ENCODE results near the gene PPP1R16B.

The PPP1R16B gene

DNA sequence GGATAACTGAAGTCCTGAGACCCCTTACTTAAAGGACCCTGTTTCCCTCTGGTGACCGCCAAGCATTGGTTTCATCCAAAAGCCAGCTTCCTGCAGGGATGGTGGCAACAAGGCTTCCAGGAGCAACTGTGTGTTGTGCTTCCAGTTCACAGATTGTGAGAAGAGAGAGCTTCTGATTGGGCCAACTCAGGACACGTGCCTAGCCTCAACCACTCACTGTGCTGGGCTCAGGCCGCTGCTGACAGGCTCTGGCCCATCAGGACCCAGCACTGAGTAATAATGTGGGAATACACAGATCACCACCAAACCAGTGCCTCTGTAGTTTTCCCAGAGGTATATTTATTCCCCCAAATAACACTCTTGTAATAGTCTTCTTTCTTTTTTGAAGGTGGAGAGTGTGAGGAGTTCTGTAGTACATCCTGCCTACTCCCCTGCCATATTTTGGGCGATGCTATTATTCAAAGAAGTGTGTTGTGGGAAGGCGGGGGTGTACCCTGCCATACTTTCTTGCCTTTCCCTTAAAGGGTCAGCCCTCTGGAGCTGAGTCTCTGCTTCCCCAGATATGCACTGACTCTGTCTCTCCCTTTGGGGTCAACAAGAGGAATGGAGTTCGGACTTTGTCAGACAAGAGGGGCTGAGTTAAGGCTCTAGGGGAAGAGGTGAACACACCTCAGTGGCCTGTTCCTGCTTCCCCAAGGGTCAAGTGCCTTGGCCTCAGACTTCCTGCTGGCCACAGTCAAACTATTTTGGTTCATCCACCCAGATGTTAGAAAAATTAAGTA is 23.2 kb downstream of the PPP1R16B start:
- no peak for DNase-seq

DNA sequence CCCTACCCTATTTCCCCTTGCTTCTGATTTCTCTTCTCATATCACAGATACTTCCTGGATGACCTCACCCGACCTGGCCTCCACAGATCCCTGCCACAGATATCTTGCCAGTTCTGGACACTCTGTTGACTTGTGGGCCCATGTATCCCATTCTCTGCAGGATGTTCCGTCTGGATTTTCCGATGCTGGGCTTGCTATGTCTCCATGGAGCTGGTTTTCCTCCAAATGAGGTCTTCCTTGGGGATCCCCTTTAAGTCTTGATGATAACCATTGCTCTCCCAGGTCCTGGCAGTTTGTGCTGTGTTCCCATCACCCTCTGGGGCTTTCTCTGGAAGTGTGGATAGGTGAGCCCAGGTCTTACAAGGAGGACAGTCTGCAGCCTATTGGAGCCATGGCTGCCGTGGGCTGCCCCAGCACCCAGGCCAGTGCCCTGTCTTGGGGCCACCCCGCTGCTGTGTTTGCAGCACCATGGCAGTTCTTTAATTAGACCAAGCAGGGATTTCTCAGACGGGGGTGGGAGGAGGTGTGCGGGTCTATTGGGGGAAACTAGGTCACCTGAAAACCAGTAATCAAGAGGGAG is 23.9 kb downstream of the PPP1R16B start:
- DNase-seq, result no peak

GRCh38 chr20:38830356-38830755 is 24.9 kb downstream of the PPP1R16B start:
- DNase-seq, result no peak

DNA sequence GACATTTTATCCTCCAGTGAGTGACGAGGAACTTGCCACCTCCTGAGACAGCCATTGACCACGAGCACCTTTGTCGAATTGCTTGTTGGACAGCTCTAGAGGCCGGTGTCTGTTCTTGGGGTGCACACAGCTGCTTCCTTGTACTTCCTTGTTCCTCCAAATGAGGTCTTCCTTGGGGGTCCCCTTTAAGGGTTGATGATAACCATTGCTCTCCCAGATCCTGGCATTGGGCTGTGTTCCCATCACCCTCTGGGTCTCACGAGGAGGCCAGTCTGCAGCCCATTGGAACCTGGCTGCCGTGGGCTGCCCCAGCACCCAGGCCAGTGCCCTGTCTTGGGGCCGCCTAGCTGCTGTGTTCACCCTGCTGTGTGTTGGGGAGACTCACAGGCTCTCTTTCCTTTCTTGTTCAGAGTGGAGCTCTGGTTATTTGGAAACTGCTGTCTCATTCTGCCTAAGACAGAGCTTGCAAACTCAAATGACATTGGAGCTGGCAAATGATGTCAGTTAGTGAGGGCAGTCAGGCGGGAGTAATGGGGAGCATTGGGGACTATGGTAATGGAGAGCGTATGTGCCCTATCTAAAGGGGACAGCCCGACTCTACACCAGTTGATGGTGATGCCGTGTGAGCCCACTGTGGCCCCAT is 25.7 kb downstream of the PPP1R16B start:
- DNase-seq, result no peak

DNA sequence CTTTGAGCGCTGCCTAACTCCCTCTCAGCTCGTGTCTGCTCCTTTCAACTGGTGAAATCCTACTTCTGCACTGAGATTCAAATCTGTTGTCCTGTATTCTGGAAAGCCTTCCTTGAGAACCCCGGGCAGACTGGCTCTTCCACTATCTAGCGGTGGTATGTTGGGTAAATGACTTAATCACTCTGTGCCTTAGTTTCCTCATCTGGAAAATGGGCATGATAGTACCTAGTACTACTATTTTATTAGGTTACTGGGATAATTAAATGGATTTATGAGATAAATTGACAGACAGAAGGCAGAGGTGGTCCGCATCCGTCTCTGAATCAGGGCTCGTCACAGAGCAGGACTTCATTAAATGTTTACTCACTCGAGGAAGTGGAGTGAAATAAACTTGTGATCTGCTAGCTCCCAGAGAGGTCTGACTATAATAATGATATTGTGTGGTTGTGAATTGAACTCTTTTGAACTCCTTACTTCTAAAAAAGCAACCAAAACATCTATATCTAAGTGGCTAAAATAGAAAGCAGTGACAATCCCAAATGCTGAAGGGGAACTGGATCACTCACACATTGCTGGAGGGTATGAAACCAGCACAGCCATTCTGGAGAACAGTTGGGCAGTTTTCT is 26.6 kb downstream of the PPP1R16B start:
- no peak for DNase-seq

- DNase-seq, result no peak
Measured at GRCh38 chr20:38833154-38833856, 27.8 kb downstream of the PPP1R16B start.

DNA sequence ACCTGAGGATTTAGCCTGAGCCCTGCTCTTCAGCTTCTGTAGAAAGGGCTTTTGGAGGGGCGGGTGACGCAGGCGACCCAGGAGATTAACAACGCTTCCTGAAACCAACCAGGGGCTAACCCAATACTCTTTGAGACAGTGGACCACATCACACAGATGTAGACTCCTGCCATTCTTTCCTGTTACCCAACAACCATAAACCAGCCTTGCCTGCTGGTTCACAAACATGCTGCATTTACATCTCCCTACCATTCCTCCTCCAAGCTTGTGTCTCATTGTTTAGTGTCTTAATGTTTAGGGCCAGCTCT is 28.3 kb downstream of the PPP1R16B start:
- no peak for DNase-seq

DNA sequence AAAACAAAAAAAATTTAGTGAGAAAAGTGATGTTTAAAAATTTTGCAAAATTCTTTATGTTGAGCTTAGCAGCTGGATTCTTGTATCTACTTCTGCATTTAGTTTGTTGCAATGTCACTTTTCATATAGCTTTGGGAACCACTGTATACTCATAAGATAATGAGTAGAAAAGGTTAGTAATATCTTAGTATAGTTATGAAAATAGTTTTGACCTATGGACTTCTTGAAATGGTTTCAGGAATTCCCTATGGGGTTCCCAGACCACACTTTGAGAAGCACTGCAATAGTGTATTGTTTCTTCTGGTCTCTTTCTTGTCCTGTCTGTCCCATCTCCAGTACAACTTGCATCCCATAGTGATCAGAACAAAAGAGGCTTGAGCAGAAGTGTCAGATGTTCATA is 29.4 kb downstream of the PPP1R16B start:
- DNase-seq, result no peak

DNA sequence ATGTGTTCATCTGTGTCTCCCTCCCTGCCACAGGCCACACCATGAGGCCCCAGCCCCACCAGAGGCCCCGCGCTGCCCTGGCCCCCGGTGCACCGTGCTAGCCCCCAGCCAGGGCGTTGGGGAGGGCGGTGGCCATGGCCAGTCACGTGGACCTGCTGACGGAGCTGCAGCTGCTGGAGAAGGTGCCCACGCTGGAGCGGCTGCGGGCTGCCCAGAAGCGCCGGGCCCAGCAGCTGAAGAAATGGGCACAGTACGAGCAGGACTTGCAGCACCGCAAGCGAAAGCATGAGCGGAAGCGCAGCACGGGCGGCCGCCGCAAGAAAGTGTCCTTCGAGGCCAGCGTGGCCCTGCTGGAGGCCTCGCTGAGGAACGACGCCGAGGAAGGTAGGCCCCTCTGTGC is 30.3 kb downstream of the PPP1R16B start:
- no peak for DNase-seq

- DNase-seq, result no peak
Measured at GRCh38 chr20:38836991-38837390, 31.5 kb downstream of the PPP1R16B start.

- no peak for DNase-seq
Measured at GRCh38 chr20:38838326-38838725, 32.8 kb downstream of the PPP1R16B start.

GRCh38 chr20:38839563-38839962 is 34.1 kb downstream of the PPP1R16B start:
- DNase-seq, result no peak

GRCh38 chr20:38840053-38840893 is 34.8 kb downstream of the PPP1R16B start:
- no peak for DNase-seq

DNA sequence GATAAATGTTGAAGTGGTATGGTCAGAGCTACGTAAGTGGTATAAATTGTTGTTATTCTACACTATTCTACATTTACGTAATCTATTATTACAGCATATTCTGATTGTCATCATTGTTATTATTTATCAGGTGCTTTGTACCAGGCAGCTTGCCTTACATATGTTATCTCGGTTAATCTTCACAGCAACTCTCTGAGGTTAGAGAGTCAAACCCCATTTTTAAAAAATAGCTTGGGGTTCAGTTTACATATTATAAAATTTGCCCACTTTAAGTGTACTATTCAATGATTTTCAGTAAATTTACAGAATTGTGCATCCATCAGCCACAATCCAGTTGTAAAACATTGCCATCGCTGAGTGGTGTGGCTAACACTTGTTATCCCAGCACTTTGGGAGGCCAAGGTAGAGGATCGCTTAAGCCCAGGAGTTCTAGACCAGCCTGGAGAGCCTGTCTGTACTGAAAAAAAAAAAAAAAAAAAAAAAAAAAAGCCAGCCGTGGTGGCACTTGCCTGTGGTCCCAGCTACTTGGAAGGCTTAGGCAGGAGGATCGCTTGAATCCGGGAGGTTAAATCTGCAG is 35.5 kb downstream of the PPP1R16B start:
- DNase-seq, result no peak

GRCh38 chr20:38841570-38841969 is 36.1 kb downstream of the PPP1R16B start:
- no peak for DNase-seq

DNA sequence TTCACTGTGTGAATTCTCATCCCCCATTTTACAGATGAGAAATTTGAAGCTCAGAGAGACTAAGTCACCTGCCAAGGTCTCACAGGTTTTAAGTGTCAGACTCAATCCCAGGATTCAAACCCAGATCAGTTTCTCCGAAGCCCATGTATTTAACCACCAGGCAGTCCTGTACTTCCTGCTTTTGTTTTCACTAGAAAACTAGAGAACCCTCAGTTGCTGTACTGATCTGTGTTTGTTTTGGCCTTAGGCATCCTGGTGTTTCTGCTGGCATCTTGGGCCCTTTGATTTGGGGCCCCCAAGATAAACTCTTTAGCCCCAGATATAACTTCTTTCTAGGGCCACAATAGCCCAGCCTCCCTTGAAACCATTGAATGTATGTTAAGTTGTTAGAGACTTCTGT is 36.5 kb downstream of the PPP1R16B start:
- DNase-seq, result no peak

DNA sequence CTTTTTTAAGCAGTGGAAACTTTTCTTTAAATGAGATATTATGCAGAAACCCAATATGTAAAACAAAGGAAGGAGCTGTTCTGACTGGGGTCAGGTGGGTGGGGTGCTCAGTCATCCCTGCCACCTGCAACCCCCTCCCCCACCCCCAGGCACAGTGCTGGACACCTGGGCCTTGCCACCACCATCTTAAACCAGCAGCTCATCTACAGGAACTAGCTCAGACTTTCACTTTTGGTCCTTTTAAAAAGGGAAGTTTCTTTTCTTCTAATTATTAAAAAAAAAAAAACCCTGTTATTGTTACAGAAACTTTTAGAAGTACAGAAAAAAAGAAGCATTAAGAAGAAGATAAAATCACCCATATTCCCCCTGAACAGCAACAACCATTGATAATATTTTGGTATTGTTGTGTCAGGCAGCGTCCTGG is 37.1 kb downstream of the PPP1R16B start:
- no peak for DNase-seq

DNA sequence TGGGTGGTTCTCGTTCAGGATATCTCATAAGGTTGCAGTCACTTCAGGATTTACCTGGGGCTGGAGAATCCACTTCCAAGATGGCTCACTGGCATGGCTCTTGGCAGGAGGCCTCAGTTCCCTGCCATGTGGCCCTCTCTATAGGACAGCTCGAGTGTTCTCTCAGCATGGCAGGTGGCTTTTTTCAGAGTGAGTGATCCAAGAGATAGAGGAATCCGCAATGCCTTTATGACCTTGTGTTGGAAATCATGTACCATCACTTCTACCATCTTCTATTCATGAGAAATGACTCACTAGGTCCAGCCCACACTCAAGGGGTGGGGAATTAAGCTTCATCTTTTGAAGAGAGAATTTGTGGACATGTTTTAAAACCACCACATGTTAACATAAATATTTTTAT is 37.8 kb downstream of the PPP1R16B start:
- no peak for DNase-seq

DNA sequence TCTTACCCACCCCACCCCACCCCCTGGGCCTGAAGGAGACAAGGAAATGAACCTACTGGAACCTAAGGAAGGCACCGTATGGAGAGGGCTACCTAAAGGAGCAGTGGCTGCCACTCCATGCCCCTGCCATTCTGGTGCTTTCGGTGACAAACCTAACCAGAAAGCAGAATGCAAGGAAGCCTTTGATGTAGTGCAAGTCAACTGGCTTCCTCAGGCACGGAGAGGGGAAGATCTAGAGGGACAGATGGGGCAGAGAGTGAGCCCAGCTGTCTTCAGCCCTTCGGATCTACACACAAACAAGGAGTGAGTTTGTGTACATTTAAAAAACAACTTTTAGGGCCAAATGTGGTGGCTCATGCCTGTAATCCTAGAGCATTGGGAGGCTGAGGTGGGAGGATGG is 39.5 kb downstream of the PPP1R16B start:
- no peak for DNase-seq

DNA sequence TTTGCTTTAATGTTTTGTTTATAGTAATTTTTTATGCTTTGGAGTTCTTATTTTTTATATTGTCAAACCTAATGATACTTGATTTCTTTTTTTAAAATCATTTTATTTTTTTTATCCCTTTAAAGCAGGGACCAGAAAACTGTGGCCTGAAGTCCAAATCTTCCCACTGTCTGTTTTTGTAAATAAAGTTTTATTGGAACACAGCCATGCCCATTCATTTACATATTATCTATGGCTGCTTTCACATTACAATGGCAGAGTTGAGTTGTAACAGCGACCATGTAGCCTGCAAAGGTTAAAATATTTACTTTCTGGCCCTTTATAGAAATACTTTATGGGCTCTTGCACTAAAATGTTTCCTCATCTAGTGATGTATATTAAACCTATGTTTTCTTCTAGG is 42.3 kb downstream of the PPP1R16B start:
- DNase-seq, result no peak

- no peak for DNase-seq
Measured at GRCh38 chr20:38853759-38854158, 48.3 kb downstream of the PPP1R16B start.

- no peak for DNase-seq
Measured at GRCh38 chr20:38854654-38855066, 49.2 kb downstream of the PPP1R16B start.

All from AML-193 (cell line).